ENCODE data around the gene FAM227B.

DNA sequence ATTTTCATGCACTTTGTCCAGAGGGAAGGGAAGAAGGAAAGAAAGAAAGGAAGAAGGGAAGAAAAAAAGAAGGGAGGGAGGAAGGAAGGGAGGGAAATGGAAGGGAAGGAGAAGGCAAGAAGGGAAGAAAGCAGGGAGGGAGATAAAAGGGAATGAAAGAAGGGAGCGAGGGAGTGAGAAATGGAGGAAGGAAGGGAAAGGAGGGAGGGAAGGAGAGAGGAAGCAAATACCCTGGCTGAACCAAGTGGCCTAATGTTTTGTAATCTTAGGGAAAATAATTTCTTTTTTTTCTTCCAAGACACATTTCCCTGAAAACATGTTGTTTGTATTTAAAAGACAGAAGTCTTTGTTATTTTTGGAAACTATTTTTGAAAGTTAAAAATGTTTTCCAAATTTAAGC is 36.1 kb upstream of the FAM227B start:
- TF ChIP-seq CTCF (IDR thresholded peaks at IDR 0.05) = no peak
- no peak for TF ChIP-seq EP300 (IDR thresholded peaks at IDR 0.05)
- no peak for TF ChIP-seq POLR2A (IDR thresholded peaks at IDR 0.05)
- no peak for TF ChIP-seq POLR2AphosphoS5 (IDR thresholded peaks at IDR 0.05)
